Activated naive CD4-positive, alpha-beta T cell (primary cell): ENCODE results near the gene ATG4C.

Experiments used
- DNase-seq, 4 experiments: peaks; one replicate each; lab custom pipeline; 2025; lab: John Stamatoyannopoulos, UW

The ATG4C gene

GRCh38 chr1:62840555-62840954 lies 56.6 kb downstream of the ATG4C start:
- no peak for DNase-seq

DNA sequence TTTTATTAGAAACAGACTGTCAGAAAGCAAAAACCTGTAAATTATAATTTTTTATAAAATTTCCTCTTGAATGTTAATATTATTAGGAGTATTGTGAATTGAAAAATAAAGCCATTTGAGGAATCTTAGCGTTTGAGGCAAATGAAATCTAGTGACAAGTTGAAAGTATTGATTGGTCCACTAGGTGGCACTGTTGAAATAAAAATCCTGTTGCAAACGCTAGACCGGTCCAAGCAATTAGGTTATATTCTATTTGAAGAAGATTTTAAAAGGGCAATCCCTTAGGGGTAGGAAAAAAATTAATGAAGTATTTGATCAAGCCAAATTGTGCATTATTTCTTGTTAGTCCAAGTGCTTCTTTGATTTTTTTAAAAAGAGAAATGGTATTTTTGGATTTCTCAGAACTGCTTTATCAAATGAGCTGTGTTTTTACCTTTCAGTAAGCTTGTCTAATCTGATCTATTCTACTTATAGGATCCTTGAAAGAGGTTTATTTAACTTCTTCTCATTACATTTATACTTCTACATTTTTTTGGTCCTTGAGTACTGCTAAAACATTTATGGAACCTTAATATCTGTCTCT lies 57.7 kb downstream of the ATG4C start:
- no peak for DNase-seq

- DNase-seq: no peak
Measured at GRCh38 chr1:62844030-62844429, 60.1 kb downstream of the ATG4C start.

GRCh38 chr1:62849031-62849430 lies 65.1 kb downstream of the ATG4C start:
- DNase-seq: no peak

DNA sequence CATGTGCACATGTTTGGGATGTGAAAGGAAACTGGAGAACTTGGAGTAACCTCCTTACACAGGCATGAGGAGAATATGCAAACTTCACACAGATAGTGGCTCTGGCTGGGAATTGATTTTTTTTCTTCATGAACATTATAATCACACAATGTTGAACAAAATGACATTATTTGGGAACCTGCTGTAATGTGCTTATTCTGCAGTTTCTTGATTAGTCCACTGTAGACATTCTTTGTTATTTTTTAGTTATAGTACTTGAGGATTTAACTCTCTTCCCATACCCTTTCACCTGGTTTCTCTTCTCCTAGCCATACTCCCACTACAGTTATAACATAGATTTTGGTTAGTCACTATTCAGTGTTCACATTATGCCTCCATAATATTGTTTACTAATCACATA lies 68.3 kb downstream of the ATG4C start:
- no peak for DNase-seq

DNA sequence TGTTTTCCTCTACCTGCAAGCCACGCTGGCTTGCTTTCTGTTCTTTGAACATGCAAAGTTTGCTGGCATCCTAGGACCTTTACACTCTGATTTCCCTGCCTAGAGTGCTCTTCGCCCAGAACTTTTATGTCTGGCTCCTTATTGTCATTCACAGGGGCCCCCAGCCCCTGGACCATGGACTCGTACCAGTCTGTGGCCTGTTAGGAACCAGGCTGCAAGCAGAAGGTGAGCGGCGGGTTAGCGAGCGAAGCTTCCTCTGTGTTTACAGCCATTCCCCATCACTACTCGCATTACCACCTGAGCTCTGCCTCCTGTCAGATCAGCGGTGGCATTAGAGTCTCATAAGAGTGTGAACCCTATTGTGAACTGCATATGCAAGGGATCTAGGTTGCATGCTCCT lies 73.0 kb downstream of the ATG4C start:
- no peak for DNase-seq

DNA sequence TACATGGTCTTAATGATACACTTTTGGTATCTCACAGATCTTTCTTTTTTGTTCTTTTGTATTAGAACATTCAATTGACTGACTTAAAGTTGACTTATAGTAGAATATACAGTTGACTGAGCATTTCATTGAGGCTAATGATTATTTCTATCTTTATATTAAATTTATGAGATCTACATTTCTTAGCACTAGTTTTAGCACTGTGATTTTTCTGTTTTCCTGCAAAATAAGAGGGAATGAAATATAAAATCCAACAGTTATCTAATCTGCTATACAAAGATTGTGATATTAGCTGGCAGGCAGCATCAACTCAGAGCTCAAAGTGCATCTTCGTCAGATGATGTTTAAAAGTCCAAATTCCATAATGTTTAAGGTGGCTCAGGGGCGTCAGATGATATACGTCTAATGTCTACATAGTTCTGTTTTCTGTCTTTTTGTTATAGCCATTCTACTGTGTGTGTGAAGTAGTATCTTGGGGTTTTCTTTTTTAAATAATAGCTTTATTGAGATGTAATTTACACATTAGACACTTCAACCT lies 85.4 kb downstream of the ATG4C start:
- no peak for DNase-seq

GRCh38 chr1:62870148-62870547 lies 86.2 kb downstream of the ATG4C start:
- no peak for DNase-seq

- no peak for DNase-seq
Measured at GRCh38 chr1:62875676-62876075, 91.7 kb downstream of the ATG4C start.

GRCh38 chr1:62876535-62876934 lies 92.6 kb downstream of the ATG4C start:
- no peak for DNase-seq

DNA sequence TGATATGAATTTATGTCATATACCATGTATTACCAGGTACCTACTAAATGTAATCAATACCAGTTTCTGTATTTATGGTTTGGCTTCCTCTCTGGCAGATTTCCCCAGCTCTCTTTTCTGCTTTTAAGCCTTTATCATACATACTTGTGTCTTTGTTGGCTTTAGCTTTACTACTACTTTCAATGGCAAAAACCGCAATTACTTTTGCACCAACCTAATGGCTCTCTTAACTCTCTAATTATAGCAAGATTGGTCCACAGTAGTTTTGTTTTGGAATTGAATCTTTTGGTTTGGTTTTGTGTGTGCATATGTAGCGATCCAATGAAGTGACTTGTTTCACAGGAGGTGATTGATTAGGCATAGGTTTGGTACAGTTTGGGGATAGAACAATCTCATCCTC lies 93.6 kb downstream of the ATG4C start:
- no peak for DNase-seq

GRCh38 chr1:62879962-62880361 lies 96.0 kb downstream of the ATG4C start:
- DNase-seq: no peak

GRCh38 chr1:62882201-62883104 lies 98.5 kb downstream of the ATG4C start:
- DNase-seq: no peak

GRCh38 chr1:62884156-62884740 lies 100.3 kb downstream of the ATG4C start:
- no peak for DNase-seq

DNA sequence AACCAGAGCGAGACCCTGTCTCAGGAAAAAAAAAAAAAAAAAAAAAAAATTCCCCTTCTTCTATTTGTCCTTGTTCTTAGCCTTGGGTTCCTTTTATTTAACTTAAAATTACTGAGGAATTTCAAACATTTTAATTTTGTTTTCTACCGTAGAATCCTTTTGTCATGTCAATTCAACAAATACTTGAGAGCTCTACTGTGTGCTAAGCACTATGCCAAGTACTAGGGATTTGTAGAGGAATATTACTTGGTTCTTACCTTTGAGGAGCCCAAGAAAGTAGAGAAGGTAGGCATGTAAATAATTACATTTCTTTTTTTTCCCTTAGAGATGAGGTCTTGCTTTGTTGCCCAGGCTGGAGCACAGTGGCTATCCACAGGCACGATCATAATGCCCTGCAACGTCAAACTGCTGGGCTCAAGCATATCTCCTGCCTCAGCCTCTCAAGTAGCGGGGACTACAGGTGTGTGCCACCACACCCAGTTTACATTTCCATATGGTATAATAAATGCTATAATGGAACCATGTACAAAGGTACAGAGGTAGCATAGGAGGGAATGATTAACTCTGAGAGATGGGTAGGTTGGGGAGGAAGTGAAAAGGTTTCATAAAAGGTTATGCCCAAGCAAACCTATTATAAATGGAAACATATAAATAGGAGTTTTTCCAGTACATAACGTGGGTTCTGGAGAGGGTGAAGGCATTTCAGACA lies 104.0 kb downstream of the ATG4C start:
- DNase-seq: no peak

DNA sequence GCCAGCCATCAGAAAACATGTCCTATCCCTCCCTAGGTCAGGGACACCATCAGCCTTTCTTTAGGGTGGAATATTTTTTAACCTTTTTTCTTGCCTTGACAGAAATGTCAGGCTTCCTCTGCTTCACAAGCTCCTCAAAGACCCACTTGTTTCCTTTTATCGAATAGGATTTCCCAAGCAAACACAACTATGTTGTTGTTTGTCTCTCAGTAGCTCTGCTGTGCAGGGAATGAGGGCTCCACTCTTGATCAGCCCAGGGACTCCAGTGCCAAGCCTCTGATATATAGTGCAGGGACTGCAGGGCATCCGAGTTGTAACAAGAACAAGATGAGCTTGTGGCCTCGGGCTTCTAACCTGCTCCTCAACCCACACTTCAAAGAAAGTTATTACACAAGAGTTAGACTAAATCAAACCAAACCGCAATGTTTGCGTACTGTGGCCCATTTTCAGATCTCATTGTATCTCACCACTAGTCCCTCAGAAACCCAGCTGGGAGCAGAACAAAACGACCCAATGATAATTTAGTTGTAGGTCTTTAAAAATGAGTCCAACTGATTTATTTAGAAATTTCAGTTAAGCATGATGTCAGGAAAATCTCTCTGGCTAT lies 108.1 kb downstream of the ATG4C start:
- no peak for DNase-seq

DNA sequence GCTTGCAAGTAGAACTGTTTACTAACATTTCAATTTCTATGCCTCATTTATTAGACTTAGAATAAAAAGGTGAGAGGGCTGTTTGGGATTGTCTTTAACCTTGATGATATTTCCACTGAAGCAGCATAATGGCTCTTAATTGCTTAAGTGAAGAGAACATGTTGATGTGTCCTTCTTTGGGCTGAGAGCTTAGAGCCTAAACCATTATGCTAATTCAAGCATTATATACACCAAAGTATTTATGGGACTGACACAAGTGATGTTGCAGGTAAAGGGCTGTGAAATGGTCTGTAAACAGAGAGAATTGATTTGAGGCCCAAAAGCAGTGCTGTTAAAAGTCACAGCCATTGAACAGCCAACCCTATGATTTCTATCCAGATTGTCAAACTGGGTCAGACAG lies 113.9 kb downstream of the ATG4C start:
- DNase-seq: no peak

DNA sequence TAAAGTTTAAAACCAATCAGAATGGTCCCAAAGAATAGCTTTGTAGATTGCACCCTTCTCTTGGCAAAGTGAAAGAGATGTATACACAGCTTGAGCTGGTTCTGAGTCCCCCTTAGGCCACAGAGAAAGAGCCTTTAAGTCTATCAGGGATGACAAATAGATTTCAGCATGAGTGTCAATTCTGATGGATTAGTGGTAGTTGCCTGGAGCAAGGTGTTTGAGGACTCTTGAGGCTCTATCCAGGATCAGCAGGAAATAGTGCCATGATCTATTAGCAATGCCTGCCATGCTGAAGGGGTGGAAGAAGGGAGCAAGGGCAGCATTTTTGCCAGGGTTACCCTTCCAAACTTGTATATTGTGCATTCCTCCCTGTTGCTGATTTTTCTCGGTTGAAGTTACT lies 116.6 kb downstream of the ATG4C start:
- DNase-seq: no peak

GRCh38 chr1:62901650-62902049 lies 117.7 kb downstream of the ATG4C start:
- DNase-seq: no peak

DNA sequence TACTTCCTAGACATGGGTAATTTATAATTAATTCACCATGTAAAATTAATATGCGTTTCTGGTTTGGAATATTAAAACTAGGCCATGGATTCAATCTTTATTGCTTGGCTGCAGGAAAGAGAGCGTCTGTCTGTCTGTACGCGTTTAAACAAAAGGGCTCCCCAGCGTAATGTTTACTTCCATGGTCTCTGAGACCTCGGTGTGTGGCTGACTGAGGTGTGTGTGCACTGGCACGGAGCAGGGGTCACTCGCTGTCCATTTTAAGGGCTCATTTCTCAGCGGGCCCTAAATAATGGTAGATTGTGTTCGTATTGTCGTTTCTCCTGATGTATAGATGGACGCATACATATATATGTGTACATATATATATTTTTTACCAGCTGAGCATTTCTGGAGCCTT lies 119.6 kb downstream of the ATG4C start:
- DNase-seq: no peak

DNA sequence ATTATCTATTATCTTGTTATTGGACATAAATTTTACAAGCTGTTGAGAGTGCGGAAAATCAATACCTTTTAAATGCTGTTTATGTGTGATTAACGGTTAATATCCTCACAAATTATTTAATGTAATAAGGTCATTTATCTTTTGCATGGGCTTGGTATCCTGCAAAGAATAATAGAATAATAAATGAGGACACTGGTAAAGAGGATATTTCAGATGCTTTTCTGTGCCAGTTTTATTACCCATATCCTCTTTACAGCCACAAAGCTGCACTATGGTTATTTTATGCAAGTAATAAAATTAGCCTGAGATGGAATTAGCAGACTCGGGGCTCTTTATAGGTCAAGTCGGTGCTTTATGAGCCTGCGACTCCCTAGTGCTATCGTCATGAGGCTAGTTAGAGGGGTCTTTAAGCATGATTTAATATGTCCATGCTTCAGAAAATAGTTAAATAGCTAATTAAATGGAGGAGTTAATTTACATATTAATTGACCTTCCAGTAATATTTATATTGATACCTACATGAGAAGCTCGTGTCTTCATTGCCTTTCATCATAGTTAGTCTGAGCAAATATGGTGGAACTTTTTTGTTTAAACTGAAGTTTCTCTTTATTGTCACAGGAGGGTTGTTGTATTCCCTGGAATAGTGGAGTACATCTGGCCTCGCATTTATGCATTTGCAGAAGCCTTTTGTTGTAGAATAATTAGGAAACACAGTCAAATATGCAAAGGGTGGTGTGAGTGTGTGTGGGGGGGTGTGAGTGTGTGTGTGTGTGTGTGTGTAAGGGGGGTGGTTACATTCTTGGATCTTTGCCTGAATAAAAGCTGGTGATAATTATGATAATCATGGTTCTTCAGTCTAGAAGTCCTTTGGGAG lies 120.3 kb downstream of the ATG4C start:
- DNase-seq: no peak
